ENCODE results near the gene CEBPZOS.
"Not testable (repeated sequence)": the region's sequence is repeated elsewhere in the genome, so short reads cannot be mapped to it uniquely, and the experiment has no call there.

Gene CEBPZOS

DNA sequence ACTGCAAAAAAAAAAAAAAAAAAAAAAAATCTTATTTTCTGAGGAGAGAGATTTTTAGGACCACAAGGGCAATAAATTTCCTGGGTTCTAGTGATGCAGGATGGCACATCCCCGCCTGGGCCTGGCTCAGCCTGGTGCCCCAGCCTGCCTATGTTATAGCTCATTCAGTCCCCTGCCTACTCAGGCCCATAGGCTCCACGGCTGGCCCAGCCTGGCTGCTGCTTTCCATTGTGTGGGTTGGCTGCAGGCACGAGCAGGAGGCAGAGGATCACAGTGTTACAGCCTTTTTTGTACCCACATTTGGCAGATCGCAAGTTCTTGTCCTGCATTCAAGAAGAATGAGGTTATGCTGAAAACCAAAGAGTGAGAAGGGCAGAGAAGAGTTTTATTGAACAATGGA, 5.0 kb upstream of the CEBPZOS start:
- Histone ChIP-seq H3K27ac (ENCODE audit: low read depth in 2 of 2, low read length in 2 of 2) (no peak overlapping the region), H3K9me3 (ENCODE audit: control insufficient read depth in 2 of 2, low read length in 2 of 2) (no peaks in the 10 kb centered on the region), H3K4me1 (ENCODE audit: control insufficient read depth in 2 of 2, insufficient read depth in 2 of 2, low read length in 2 of 2) (peaks cover 0 to 3% of the 10 kb centered on the region in 2 donors), H3K9ac (ENCODE audit: low read depth in 1 of 2, low read length in 2 of 2) (no peak overlapping the region), H3K27me3 (ENCODE audit: control insufficient read depth in 2 of 2, insufficient read depth in 2 of 2, low read length in 2 of 2) (no peaks in the 10 kb centered on the region), H3K4me3 (ENCODE audit: low read length in 2 of 2) (no peak overlapping the region), H3K36me3 (ENCODE audit: control insufficient read depth in 2 of 2, insufficient read depth in 2 of 2, low read length in 2 of 2) (no peaks in the 10 kb centered on the region)

DNA sequence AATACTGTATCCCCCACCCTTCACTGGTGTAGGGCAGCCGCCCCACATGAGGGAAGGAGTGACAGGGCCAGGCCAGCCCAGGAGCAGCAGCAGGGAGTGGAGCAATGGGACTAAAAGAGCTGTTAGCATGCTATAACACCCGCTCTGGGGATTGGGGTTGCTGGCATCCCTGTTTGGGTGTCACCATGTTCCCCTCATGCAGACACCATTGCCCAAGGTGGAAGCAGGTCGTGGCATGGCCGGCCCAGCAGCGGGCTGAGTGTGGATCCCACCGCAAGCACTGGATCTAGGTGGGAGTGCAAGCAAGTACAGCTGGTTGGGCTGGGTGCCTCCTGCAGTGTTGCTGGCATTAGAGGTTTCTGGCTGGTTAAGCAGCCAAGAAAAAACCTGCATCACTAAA, 4.5 kb upstream of the CEBPZOS start:
- Histone ChIP-seq H3K4me3 (ENCODE audit: low read length in 2 of 2) (no peak overlapping the region), H3K36me3 (ENCODE audit: control insufficient read depth in 2 of 2, insufficient read depth in 2 of 2, low read length in 2 of 2) (no peaks in the 10 kb centered on the region), H3K9me3 (ENCODE audit: control insufficient read depth in 2 of 2, low read length in 2 of 2) (no peaks in the 10 kb centered on the region), H3K9ac (ENCODE audit: low read depth in 1 of 2, low read length in 2 of 2) (no peak overlapping the region), H3K27me3 (ENCODE audit: control insufficient read depth in 2 of 2, insufficient read depth in 2 of 2, low read length in 2 of 2) (no peaks in the 10 kb centered on the region), H3K4me1 (ENCODE audit: control insufficient read depth in 2 of 2, insufficient read depth in 2 of 2, low read length in 2 of 2) (peaks cover 0 to 3% of the 10 kb centered on the region in 2 donors), H3K27ac (ENCODE audit: low read depth in 2 of 2, low read length in 2 of 2) (no peak overlapping the region)

DNA sequence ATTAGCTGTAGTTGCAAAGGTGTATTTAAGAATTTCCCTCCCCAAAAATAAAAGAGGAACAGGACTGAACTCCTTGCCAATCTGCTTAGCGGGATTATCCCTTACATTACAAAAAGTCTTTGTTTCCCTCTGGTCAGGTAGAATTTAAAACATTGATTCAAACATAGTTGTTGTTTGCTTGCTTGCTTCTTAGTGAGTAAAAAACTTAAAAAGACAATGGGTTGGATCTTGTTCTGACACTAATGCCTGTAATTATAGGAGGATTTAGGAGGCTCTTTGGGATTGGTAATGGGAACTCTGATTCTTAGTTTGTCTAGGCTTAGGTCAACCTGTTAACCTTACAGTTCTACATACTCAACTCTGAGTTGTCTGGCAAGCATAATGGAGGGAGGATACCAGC, 3.7 kb upstream of the CEBPZOS start:
- Histone ChIP-seq H3K9ac (ENCODE audit: low read depth in 1 of 2, low read length in 2 of 2) (no peak overlapping the region), H3K9me3 (ENCODE audit: control insufficient read depth in 2 of 2, low read length in 2 of 2) (no peaks in the 10 kb centered on the region)

DNA sequence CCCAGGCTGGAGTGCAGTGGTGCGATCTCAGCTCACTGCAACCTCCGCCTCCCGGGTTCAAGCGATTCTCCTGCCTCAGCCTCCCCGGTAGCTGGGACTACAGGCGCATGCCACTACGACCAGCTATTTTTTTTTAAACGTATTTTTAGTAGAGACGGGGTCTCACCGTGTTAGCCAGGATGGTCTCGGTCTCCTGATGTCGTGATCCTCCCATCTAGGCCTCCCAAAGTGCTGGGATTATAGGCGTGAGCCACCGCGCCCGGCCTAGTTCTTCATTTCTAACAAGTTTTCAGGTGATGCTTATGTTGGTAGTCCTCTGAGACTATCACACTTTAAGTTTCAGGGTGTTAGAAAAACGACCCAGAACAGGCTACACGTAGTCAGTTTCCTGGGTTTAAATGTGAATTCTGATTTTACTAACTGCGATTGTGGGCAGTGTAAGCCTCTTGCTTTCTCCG, 405 bp upstream of the CEBPZOS start:
- not testable (repeated sequence) for H3K9me3 ChIP-seq (ENCODE audit: control insufficient read depth in 2 of 2, low read length in 2 of 2); H3K36me3 ChIP-seq (ENCODE audit: control insufficient read depth in 2 of 2, insufficient read depth in 2 of 2, low read length in 2 of 2); H3K27me3 ChIP-seq (ENCODE audit: control insufficient read depth in 2 of 2, insufficient read depth in 2 of 2, low read length in 2 of 2)
- Histone ChIP-seq H3K27ac (ENCODE audit: low read depth in 2 of 2, low read length in 2 of 2) (peak overlapping the region; percentile 88 to 91), H3K4me3 (ENCODE audit: low read length in 2 of 2) (peak overlapping the region; percentile 84 to 98), H3K4me1 (ENCODE audit: control insufficient read depth in 2 of 2, insufficient read depth in 2 of 2, low read length in 2 of 2) (peaks cover 5 to 13% of the 10 kb centered on the region in 2 donors), H3K9ac (ENCODE audit: low read depth in 1 of 2, low read length in 2 of 2) (peak overlapping the region; percentile 85 to 87)

More for the DNA sequence above, 3.7 kb upstream of the CEBPZOS start:
- no peaks in the 10 kb centered on the region for H3K27me3 ChIP-seq (ENCODE audit: control insufficient read depth in 2 of 2, insufficient read depth in 2 of 2, low read length in 2 of 2)
- H3K36me3 ChIP-seq (ENCODE audit: control insufficient read depth in 2 of 2, insufficient read depth in 2 of 2, low read length in 2 of 2), result no peaks in the 10 kb centered on the region
- H3K27ac ChIP-seq (ENCODE audit: low read depth in 2 of 2, low read length in 2 of 2), result no peak overlapping the region
- peaks cover 5 to 10% of the 10 kb centered on the region in 2 donors for H3K4me1 ChIP-seq (ENCODE audit: control insufficient read depth in 2 of 2, insufficient read depth in 2 of 2, low read length in 2 of 2)
- H3K4me3 ChIP-seq (ENCODE audit: low read length in 2 of 2), result no peak overlapping the region

DNA sequence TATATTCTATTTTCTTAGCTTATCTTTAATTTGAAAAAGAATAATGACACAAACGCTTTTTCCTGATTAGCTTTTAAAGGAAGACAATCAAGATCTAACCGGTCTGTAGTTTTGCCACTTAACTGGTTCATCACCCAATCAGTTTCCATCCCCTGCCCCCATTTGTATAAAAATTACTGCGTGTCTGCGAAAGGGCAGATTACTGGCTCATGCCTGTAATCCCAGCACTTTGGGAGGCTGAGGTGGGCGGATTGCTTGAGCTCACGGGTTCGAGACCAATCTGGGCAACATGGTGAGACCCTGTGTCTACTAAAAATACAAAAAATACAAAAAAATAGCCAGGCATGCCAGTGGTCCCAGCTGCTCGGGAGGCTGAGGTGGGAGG, 2.4 kb downstream of the CEBPZOS start:
- Histone ChIP-seq H3K36me3 (ENCODE audit: control insufficient read depth in 2 of 2, insufficient read depth in 2 of 2, low read length in 2 of 2) (peaks cover 11 to 21% of the 10 kb centered on the region in 2 donors), H3K4me3 (ENCODE audit: low read length in 2 of 2) (no peak overlapping the region), H3K9ac (ENCODE audit: low read depth in 1 of 2, low read length in 2 of 2) (no peak overlapping the region)

DNA sequence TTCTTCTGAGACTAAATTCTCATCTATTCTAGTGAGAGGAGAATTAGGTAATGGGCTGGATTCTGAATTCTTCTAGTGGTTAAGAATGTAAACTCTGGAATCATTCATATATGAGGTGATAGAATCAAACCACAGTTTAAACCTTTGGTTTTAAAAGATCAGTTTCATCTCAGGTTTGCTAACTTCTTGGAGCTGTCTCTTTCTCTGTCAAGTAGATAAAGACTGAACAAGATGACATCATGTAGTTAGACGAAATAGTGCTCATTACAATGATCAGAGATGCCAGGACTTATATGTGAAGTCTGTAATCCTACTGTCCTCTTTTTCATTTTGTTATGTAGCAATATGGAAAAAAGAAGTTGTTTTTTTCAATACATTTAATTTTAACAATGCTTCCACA, 4.9 kb downstream of the CEBPZOS start:
- no peak overlapping the region for H3K27ac ChIP-seq (ENCODE audit: low read depth in 2 of 2, low read length in 2 of 2)
- H3K27me3 ChIP-seq (ENCODE audit: control insufficient read depth in 2 of 2, insufficient read depth in 2 of 2, low read length in 2 of 2), result no peaks in the 10 kb centered on the region
- H3K9me3 ChIP-seq (ENCODE audit: control insufficient read depth in 2 of 2, low read length in 2 of 2), result no peaks in the 10 kb centered on the region
- H3K4me1 ChIP-seq (ENCODE audit: control insufficient read depth in 2 of 2, insufficient read depth in 2 of 2, low read length in 2 of 2), result peaks cover 5 to 10% of the 10 kb centered on the region in 2 donors
- no peak overlapping the region for H3K9ac ChIP-seq (ENCODE audit: low read depth in 1 of 2, low read length in 2 of 2)
- H3K36me3 ChIP-seq (ENCODE audit: control insufficient read depth in 2 of 2, insufficient read depth in 2 of 2, low read length in 2 of 2), result peaks cover 25 to 38% of the 10 kb centered on the region in 2 donors
- no peak overlapping the region for H3K4me3 ChIP-seq (ENCODE audit: low read length in 2 of 2)

More for the DNA sequence above, 2.4 kb downstream of the CEBPZOS start:
- Histone ChIP-seq H3K4me1 (ENCODE audit: control insufficient read depth in 2 of 2, insufficient read depth in 2 of 2, low read length in 2 of 2) (peaks cover 5 to 13% of the 10 kb centered on the region in 2 donors), H3K27ac (ENCODE audit: low read depth in 2 of 2, low read length in 2 of 2) (no peak overlapping the region), H3K9me3 (ENCODE audit: control insufficient read depth in 2 of 2, low read length in 2 of 2) (no peaks in the 10 kb centered on the region), H3K27me3 (ENCODE audit: control insufficient read depth in 2 of 2, insufficient read depth in 2 of 2, low read length in 2 of 2) (no peaks in the 10 kb centered on the region)

DNA sequence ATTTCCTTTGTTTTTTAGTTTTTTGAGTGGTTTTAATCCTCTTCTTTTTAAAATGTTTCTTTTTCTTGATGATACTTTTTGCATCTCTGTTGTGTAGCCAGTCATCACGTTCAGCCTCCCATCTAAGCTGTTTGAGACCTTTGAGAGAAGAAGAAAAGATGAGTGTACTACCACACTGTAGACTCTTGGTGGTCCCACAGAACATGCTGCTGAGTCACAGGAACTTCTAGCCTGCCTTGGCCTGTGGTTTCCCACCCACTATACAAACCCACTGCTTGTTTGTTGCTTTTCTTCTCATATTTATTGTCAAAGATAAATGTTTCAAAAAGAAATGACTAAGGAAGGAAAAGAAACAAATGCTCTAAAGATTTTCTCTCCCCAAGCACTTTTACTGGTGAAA, 5.5 kb downstream of the CEBPZOS start:
- Histone ChIP-seq H3K4me3 (ENCODE audit: low read length in 2 of 2) (no peak overlapping the region), H3K27me3 (ENCODE audit: control insufficient read depth in 2 of 2, insufficient read depth in 2 of 2, low read length in 2 of 2) (no peaks in the 10 kb centered on the region), H3K9me3 (ENCODE audit: control insufficient read depth in 2 of 2, low read length in 2 of 2) (no peaks in the 10 kb centered on the region), H3K9ac (ENCODE audit: low read depth in 1 of 2, low read length in 2 of 2) (no peak overlapping the region), H3K36me3 (ENCODE audit: control insufficient read depth in 2 of 2, insufficient read depth in 2 of 2, low read length in 2 of 2) (peaks cover 30 to 43% of the 10 kb centered on the region in 2 donors), H3K27ac (ENCODE audit: low read depth in 2 of 2, low read length in 2 of 2) (no peak overlapping the region), H3K4me1 (ENCODE audit: control insufficient read depth in 2 of 2, insufficient read depth in 2 of 2, low read length in 2 of 2) (peaks cover 5 to 10% of the 10 kb centered on the region in 2 donors)

DNA sequence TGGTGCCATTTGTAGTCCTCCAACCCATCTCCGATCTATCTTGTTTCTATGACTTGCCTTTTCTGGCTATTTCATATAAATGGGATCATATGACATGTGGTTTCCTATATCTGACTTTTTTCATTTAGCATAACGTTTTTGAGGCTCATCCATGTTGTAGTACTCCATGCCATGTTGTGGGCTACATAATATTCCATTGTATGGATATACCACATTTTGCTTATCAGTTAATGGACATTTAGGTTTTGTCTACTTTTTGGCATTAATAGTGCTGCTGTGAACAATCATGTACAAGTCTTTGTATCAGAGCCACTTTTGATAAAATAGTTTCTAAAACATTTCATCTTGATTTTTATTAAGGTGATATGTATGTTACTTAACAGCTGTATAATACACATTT, 7.4 kb downstream of the CEBPZOS start:
- Histone ChIP-seq H3K27ac (ENCODE audit: low read depth in 2 of 2, low read length in 2 of 2) (no peak overlapping the region), H3K4me1 (ENCODE audit: control insufficient read depth in 2 of 2, insufficient read depth in 2 of 2, low read length in 2 of 2) (no peaks in the 10 kb centered on the region), H3K4me3 (ENCODE audit: low read length in 2 of 2) (no peak overlapping the region), H3K9me3 (ENCODE audit: control insufficient read depth in 2 of 2, low read length in 2 of 2) (no peaks in the 10 kb centered on the region), H3K27me3 (ENCODE audit: control insufficient read depth in 2 of 2, insufficient read depth in 2 of 2, low read length in 2 of 2) (no peaks in the 10 kb centered on the region), H3K36me3 (ENCODE audit: control insufficient read depth in 2 of 2, insufficient read depth in 2 of 2, low read length in 2 of 2) (peaks cover 35 to 59% of the 10 kb centered on the region in 2 donors), H3K9ac (ENCODE audit: low read depth in 1 of 2, low read length in 2 of 2) (no peak overlapping the region)

DNA sequence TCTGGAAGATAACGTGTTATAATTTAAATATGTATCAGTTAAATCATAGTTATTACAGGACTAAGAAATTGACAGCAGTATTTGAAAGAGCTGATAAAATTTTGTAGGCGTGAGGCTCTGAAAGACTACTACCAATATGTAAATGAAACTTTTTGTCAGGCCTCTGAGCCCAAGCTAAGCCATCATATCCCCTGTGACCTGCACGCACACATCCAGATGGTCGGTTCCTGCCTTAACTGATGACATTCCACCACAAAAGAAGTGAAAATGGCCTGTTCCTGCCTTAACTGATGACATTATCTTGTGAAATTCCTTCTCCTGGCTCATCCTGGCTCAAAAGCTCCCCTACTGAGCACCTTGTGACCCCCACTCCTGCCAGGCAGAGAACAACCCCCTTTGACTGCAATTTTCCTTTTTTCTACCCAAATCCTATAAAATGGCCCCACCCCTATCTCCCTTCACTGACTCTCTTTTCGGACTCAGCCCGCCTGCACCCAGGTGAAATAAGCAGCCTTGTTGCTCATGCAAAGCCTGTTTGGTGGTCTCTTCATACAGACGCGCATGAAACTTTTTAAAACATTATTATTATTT, 8.9 kb downstream of the CEBPZOS start:
- not testable (repeated sequence) for H3K27ac ChIP-seq (ENCODE audit: low read depth in 2 of 2, low read length in 2 of 2); H3K27me3 ChIP-seq (ENCODE audit: control insufficient read depth in 2 of 2, insufficient read depth in 2 of 2, low read length in 2 of 2); H3K4me3 ChIP-seq (ENCODE audit: low read length in 2 of 2); H3K4me1 ChIP-seq (ENCODE audit: control insufficient read depth in 2 of 2, insufficient read depth in 2 of 2, low read length in 2 of 2); H3K9ac ChIP-seq (ENCODE audit: low read depth in 1 of 2, low read length in 2 of 2); H3K9me3 ChIP-seq (ENCODE audit: control insufficient read depth in 2 of 2, low read length in 2 of 2)
- peaks cover 48 to 73% of the 10 kb centered on the region in 2 donors for H3K36me3 ChIP-seq (ENCODE audit: control insufficient read depth in 2 of 2, insufficient read depth in 2 of 2, low read length in 2 of 2)

DNA sequence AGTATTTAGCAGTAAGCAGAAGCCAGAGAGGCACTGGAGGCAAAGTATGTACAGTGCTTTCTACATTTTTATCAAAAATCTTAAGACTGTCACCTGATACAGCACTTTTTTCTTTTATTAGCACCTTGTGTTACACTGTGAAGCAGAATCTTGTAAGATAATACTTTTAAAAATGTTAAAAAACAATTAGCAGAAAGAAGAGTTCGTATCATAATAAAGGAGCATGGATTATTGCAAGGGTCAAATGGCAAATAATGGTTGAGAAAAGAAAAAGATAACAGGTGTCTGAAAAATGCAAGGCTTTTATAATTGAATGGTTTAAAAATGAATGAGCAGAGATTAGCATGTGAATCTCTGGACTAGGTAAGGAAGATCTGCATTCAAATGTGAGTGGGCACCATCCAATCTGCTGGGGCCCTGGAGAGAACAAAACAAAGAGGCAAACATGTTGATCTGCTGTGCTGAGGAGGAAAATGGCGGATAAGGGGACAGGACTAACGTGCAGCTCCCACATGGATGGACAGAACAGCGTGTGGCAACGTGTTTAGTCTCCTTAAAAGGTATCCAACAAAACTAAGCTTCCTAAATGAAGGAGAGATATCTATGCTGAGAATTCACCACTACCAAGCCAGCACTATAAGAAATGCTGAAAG, 9.5 kb downstream of the CEBPZOS start:
- Histone ChIP-seq H3K27me3 (ENCODE audit: control insufficient read depth in 2 of 2, insufficient read depth in 2 of 2, low read length in 2 of 2) (no peaks in the 10 kb centered on the region), H3K4me1 (ENCODE audit: control insufficient read depth in 2 of 2, insufficient read depth in 2 of 2, low read length in 2 of 2) (no peaks in the 10 kb centered on the region), H3K4me3 (ENCODE audit: low read length in 2 of 2) (no peak overlapping the region), H3K36me3 (ENCODE audit: control insufficient read depth in 2 of 2, insufficient read depth in 2 of 2, low read length in 2 of 2) (peaks cover 55 to 76% of the 10 kb centered on the region in 2 donors), H3K27ac (ENCODE audit: low read depth in 2 of 2, low read length in 2 of 2) (no peak overlapping the region), H3K9ac (ENCODE audit: low read depth in 1 of 2, low read length in 2 of 2) (no peak overlapping the region), H3K9me3 (ENCODE audit: control insufficient read depth in 2 of 2, low read length in 2 of 2) (no peaks in the 10 kb centered on the region)
